ENCODE data around the gene CTU2. TPM values are rescaled to one million over a fixed set of nuclear protein-coding genes. Genes with fewer than 3 reads are reported as not detected.
A peak's percentile ranks its signal among the peaks of the same experiment; 100 is the strongest.

Gene CTU2
- total and polyA plus RNA-seq, 10 donors: 7.2 to 28.2 (median 15.5) TPM

- WGBS, 5 donors: 83 to 90% (median 86%) methylated on average over 12 to 33 of the region's 33 CpGs
These were observed 33.8 kb downstream of the CTU2 start for GRCh38 chr16:88739977-88740726.

GRCh38 chr16:88740727-88741055 is 34.4 kb downstream of the CTU2 start:
- intact Hi-C loops (cut with DNase I; ENCODE audit: low total_unique reads): no loop called here
- Histone ChIP-seq H3K4me3 (no peak overlapping the region), H3K27ac (no peak overlapping the region), H3K27me3 (replicated peaks in 1 of 7) (no peaks in the 10 kb centered on the region), H3K4me1 (peaks cover 33 to 78% (median 61%) of the 10 kb centered on the region in 6 donors), H3K36me3 (peaks cover 0 to 74% (median 37%) of the 10 kb centered on the region in 6 donors), H3K9me3 (no peaks in the 10 kb centered on the region)
- DNase-seq: no peak
- WGBS, 5 donors: 84 to 96% (median 92%) methylated on average over 8 to 12 of the region's 12 CpGs
- no peak for TF ChIP-seq POLR2A (IDR thresholded peaks at IDR 0.05)
- no peak for TF ChIP-seq CTCF (IDR thresholded peaks at IDR 0.05 in 8 of 11, conservative IDR thresholded peaks at IDR 0.05 in 3 of 11)
- no peak for TF ChIP-seq POLR2AphosphoS5 (IDR thresholded peaks at IDR 0.05)

More at GRCh38 chr16:88739977-88740726, 33.8 kb downstream of the CTU2 start:
- no peak for DNase-seq
- peaks cover 0 to 79% (median 43%) of the 10 kb centered on the region in 6 donors for H3K36me3 ChIP-seq
- H3K9me3 ChIP-seq: no peaks in the 10 kb centered on the region
- H3K27me3 ChIP-seq (replicated peaks in 1 of 7): no peaks in the 10 kb centered on the region
- H3K4me1 ChIP-seq: peaks cover 27 to 72% (median 56%) of the 10 kb centered on the region in 6 donors
- no peak overlapping the region for H3K4me3 ChIP-seq
- H3K27ac ChIP-seq: peak overlapping the region in 4 of 8 donors; percentile 79 to 86 (median 82)
- TF ChIP-seq CTCF (IDR thresholded peaks at IDR 0.05 in 8 of 11, conservative IDR thresholded peaks at IDR 0.05 in 3 of 11): no peak
- TF ChIP-seq POLR2AphosphoS5 (IDR thresholded peaks at IDR 0.05): no peak
- TF ChIP-seq POLR2A (IDR thresholded peaks at IDR 0.05): no peak
- intact Hi-C loops (cut with DNase I; ENCODE audit: low total_unique reads): loop anchor here (5.0 to 10.0 kb wide), 2 partner anchors 427 to 475 kb away; partner anchors contain the start of gene ZNF778

GRCh38 chr16:88741368-88741767 is 35.1 kb downstream of the CTU2 start:
- intact Hi-C loops (cut with DNase I; ENCODE audit: low total_unique reads): no loop called here
- DNase-seq: no peak
- TF ChIP-seq POLR2A (IDR thresholded peaks at IDR 0.05) (no peak), POLR2AphosphoS5 (IDR thresholded peaks at IDR 0.05) (no peak), CTCF (IDR thresholded peaks at IDR 0.05 in 8 of 11, conservative IDR thresholded peaks at IDR 0.05 in 3 of 11) (no peak)
- Histone ChIP-seq H3K4me3 (no peak overlapping the region), H3K9me3 (no peaks in the 10 kb centered on the region), H3K27me3 (replicated peaks in 1 of 7) (no peaks in the 10 kb centered on the region), H3K27ac (no peak overlapping the region), H3K36me3 (peaks cover 0 to 67% (median 31%) of the 10 kb centered on the region in 6 donors), H3K4me1 (peaks cover 39 to 85% (median 68%) of the 10 kb centered on the region in 6 donors)
- 89 to 95% (median 92%) methylated on average over 15 to 17 of the region's 17 CpGs for WGBS, 5 donors

GRCh38 chr16:88742896-88743605 is 36.7 kb downstream of the CTU2 start:
- intact Hi-C loops (cut with DNase I; ENCODE audit: low total_unique reads): no loop called here
- TF ChIP-seq POLR2AphosphoS5 (IDR thresholded peaks at IDR 0.05): peak in 2 of 3 donors; percentile 31 to 54
- no peak for TF ChIP-seq POLR2A (IDR thresholded peaks at IDR 0.05)
- peaks cover 0 to 62% (median 25%) of the 10 kb centered on the region in 6 donors for H3K36me3 ChIP-seq
- no peaks in the 10 kb centered on the region for H3K9me3 ChIP-seq
- H3K27me3 ChIP-seq (replicated peaks in 1 of 7): no peaks in the 10 kb centered on the region
- peaks cover 39 to 87% (median 70%) of the 10 kb centered on the region in 6 donors for H3K4me1 ChIP-seq
- H3K4me3 ChIP-seq: no peak overlapping the region
- no peak overlapping the region for H3K27ac ChIP-seq
- DNase-seq: no peak
- WGBS, 5 donors: 73 to 82% (median 77%) methylated on average over 13 to 19 of the region's 19 CpGs

All from spleen (tissue), 11 donors.